HUDEP-2 (cell line): ENCODE measurements around the gene CFAP100.

ENCODE experiments used
- DNase-seq, 76 experiments: peaks; one replicate each; lab custom pipeline; 2025; ENCODE audit not compliant: unreplicated experiment in 76 of 76; lab: John Stamatoyannopoulos, UW

Gene CFAP100

GRCh38 chr3:126456766-126457388, 62.2 kb downstream of the CFAP100 start:
- DNase-seq: no peak

GRCh38 chr3:126459111-126459762, 64.5 kb downstream of the CFAP100 start:
- no peak for DNase-seq

GRCh38 chr3:126459763-126460127, 65.0 kb downstream of the CFAP100 start:
- no peak for DNase-seq

- no peak for DNase-seq
These were observed 65.7 kb downstream of the CFAP100 start for GRCh38 chr3:126460381-126460780.

GRCh38 chr3:126461450-126462070, 66.9 kb downstream of the CFAP100 start:
- DNase-seq: no peak

- DNase-seq: no peak
These were observed 68.8 kb downstream of the CFAP100 start for GRCh38 chr3:126463521-126463920.

GRCh38 chr3:126464093-126464492, 69.4 kb downstream of the CFAP100 start:
- DNase-seq: no peak

- no peak for DNase-seq
These were observed 69.8 kb downstream of the CFAP100 start for GRCh38 chr3:126464494-126464893.

GRCh38 chr3:126464997-126465396, 70.3 kb downstream of the CFAP100 start:
- no peak for DNase-seq

GRCh38 chr3:126465928-126466544, 71.3 kb downstream of the CFAP100 start:
- no peak for DNase-seq

GRCh38 chr3:126466886-126467610, 72.3 kb downstream of the CFAP100 start:
- DNase-seq: no peak

- DNase-seq: no peak
These were observed 72.9 kb downstream of the CFAP100 start for GRCh38 chr3:126467611-126467955.

- DNase-seq: no peak
These were observed 73.6 kb downstream of the CFAP100 start for GRCh38 chr3:126468028-126468891.

- DNase-seq: no peak
These were observed 74.8 kb downstream of the CFAP100 start for GRCh38 chr3:126469479-126469878.

- DNase-seq: peak in 35 of 76 experiments; percentile 4 to 71 (median 26)
These were observed 77.7 kb downstream of the CFAP100 start for GRCh38 chr3:126472277-126473006.

GRCh38 chr3:126473292-126474168, 78.8 kb downstream of the CFAP100 start:
- DNase-seq: no peak

- DNase-seq: peak in 48 of 76 experiments; percentile 3 to 57 (median 26)
These were observed 80.0 kb downstream of the CFAP100 start for GRCh38 chr3:126474498-126475412.
